Frontal cortex (tissue), 4 donors: ENCODE data around the gene ZP1. TPM values are rescaled to one million over a fixed set of nuclear protein-coding genes. Genes with fewer than 3 reads are reported as not detected.

Experiments used
- DNase-seq, 2 donors: peaks; one replicate each; pipeline ENCODE4 v3.0.0; 2012; ENCODE audit warnings: low spot score in 2 of 2
- FAIRE-seq: peaks from 2 replicates; lab custom pipeline; 2012; peaks lifted over from hg19 to GRCh38; lab: Jason Lieb, UNC
- total RNA-seq: library from RNA; depleted of rRNA; stranded (reverse); fragments of >200 nt; gene quantifications from one replicate; pipeline ENCODE4 v1.2.3, GENCODE V29; 2014
- donor health status: control.
- donor health status: control.
- donor health status: control.

The ZP1 gene
- total RNA-seq, 1 donor from 2014 or later, result not detected

- DNase-seq, result no peak
- FAIRE-seq, result no peak
Measured at GRCh38 chr11:60857378-60858232, 9.7 kb upstream of the ZP1 start.

- FAIRE-seq (no peak), DNase-seq (no peak)
Measured at GRCh38 chr11:60858236-60858635, 9.1 kb upstream of the ZP1 start.

- FAIRE-seq (no peak), DNase-seq (no peak)
Measured at GRCh38 chr11:60858731-60859464, 8.4 kb upstream of the ZP1 start.

GRCh38 chr11:60859616-60860250, 7.6 kb upstream of the ZP1 start:
- DNase-seq (peak in 1 of 2 donors; percentile 66), FAIRE-seq (no peak)

- no peak for DNase-seq
Measured at GRCh38 chr11:60860943-60861342, 6.4 kb upstream of the ZP1 start.

GRCh38 chr11:60862171-60862570, 5.2 kb upstream of the ZP1 start:
- FAIRE-seq, result no peak
- DNase-seq, result no peak

More at GRCh38 chr11:60860943-60861342, 6.4 kb upstream of the ZP1 start:
- no peak for FAIRE-seq

GRCh38 chr11:60863550-60864521, 3.5 kb upstream of the ZP1 start:
- DNase-seq, result no peak
- FAIRE-seq, result no peak

GRCh38 chr11:60864856-60865513, 2.4 kb upstream of the ZP1 start:
- FAIRE-seq (no peak), DNase-seq (no peak)

- DNase-seq (no peak), FAIRE-seq (no peak)
Measured at GRCh38 chr11:60867871-60868681, 734 bp downstream of the ZP1 start.

- FAIRE-seq, result no peak
- DNase-seq, result no peak
Measured at GRCh38 chr11:60868682-60869450, 1.5 kb downstream of the ZP1 start.

- FAIRE-seq (no peak), DNase-seq (no peak)
Measured at GRCh38 chr11:60869451-60869825, 2.1 kb downstream of the ZP1 start.

GRCh38 chr11:60870276-60870675, 2.9 kb downstream of the ZP1 start:
- DNase-seq (no peak), FAIRE-seq (no peak)

- DNase-seq (no peak), FAIRE-seq (no peak)
Measured at GRCh38 chr11:60870733-60871377, 3.5 kb downstream of the ZP1 start.

- no peak for FAIRE-seq
- no peak for DNase-seq
Measured at GRCh38 chr11:60871378-60872061, 4.2 kb downstream of the ZP1 start.

GRCh38 chr11:60872124-60872960, 5.0 kb downstream of the ZP1 start:
- DNase-seq, result no peak
- FAIRE-seq, result no peak
